ENCODE results near the gene CCDC24. TPM values are rescaled to one million over a fixed set of nuclear protein-coding genes. Genes with fewer than 3 reads are reported as not detected.

Gene CCDC24
- total and polyA plus RNA-seq, 2 of the 13 experiments (the other 11 are each of a cell fraction or from before 2014, with no cell fraction given) = 1.4 to 2.9 TPM

DNA sequence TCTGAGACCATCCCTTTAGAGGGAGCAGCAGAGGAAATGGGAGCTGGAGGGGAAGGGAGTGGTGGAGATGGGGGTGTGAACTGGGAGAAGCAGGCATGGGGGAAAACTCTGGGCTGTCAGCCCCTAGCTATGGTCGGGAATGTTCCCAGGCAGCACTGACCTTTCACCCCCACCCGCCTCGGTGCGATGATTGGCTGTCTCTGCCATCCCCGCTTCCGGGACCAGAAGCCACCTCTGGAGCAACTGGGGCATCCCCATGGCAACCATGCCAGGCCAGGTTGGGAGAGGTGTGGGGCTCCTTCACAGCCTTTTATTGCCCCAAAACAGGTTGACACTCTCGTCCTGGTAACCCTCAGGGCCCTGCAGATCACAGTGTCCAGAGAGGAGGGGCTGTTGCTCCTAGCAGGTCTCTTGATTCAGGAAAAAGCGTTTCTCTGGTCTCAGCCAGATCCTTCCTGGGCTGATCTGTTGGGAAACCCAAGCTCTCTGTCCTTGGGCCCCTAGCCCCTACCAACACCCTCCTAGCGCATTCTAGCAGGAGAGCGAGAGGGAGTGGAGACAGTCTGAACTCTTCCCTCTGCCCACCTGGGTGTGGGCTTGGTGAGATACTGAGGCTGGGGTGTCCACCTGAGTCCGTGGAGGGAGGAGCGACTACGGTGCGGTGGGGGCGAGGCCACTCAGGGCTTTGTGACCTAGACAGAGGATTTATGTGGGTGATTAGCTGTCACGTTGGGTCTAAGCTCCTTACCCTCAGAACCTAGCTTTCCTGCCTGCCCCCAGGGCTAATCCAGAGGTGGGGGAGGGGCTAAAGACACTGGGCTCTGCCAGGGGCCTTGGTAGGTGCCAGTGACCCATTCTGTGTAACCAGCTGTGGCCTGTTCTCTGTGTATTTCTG lies 52.0 kb downstream of the CCDC24 start (continued):
- TF ChIP-seq SRF (IDR thresholded peaks at IDR 0.05; ENCODE audit: low read depth, low read length) (no peak), NFYC (CRISPR knock-in tag; IDR thresholded peaks at IDR 0.05) (peak; percentile 65), REL (CRISPR knock-in tag; conservative IDR thresholded peaks at IDR 0.05) (no peak), JUNB (CRISPR knock-in tag; IDR thresholded peaks at IDR 0.05; ENCODE audit: borderline replicate concordance) (no peak), ZNF552 (CRISPR knock-in tag; IDR thresholded peaks at IDR 0.05; ENCODE audit: borderline replicate concordance) (no peak), ZNF747 (CRISPR knock-in tag; IDR thresholded peaks at IDR 0.05; ENCODE audit: borderline replicate concordance) (no peak), SMARCE1 (IDR thresholded peaks at IDR 0.05; ENCODE audit: borderline replicate concordance) (no peak), RAD51 (IDR thresholded peaks at IDR 0.05; ENCODE audit: borderline replicate concordance) (no peak), PHF21A (CRISPR knock-in tag; IDR thresholded peaks at IDR 0.05) (no peak), ZNF3 (CRISPR knock-in tag; IDR thresholded peaks at IDR 0.05) (no peak), ZNF746 (CRISPR knock-in tag; IDR thresholded peaks at IDR 0.05) (no peak), U2AF1 (optimal IDR thresholded peaks at IDR 0.05; ENCODE audit: low read depth, low read length) (no peak), ZNF256 (CRISPR knock-in tag; conservative IDR thresholded peaks at IDR 0.05) (no peak), CAMTA2 (CRISPR knock-in tag; IDR thresholded peaks at IDR 0.05; ENCODE audit: borderline replicate concordance) (no peak), ELF1 (CRISPR knock-in tag; IDR thresholded peaks at IDR 0.05) (peak; percentile 83), ZNF143 (CRISPR knock-in tag; IDR thresholded peaks at IDR 0.05) (no peak), BHLHE40 (IDR thresholded peaks at IDR 0.05; ENCODE audit: low read length) (no peak), ZNF768 (CRISPR knock-in tag; IDR thresholded peaks at IDR 0.05) (no peak)
- TF ChIP-seq, protein P1, sequence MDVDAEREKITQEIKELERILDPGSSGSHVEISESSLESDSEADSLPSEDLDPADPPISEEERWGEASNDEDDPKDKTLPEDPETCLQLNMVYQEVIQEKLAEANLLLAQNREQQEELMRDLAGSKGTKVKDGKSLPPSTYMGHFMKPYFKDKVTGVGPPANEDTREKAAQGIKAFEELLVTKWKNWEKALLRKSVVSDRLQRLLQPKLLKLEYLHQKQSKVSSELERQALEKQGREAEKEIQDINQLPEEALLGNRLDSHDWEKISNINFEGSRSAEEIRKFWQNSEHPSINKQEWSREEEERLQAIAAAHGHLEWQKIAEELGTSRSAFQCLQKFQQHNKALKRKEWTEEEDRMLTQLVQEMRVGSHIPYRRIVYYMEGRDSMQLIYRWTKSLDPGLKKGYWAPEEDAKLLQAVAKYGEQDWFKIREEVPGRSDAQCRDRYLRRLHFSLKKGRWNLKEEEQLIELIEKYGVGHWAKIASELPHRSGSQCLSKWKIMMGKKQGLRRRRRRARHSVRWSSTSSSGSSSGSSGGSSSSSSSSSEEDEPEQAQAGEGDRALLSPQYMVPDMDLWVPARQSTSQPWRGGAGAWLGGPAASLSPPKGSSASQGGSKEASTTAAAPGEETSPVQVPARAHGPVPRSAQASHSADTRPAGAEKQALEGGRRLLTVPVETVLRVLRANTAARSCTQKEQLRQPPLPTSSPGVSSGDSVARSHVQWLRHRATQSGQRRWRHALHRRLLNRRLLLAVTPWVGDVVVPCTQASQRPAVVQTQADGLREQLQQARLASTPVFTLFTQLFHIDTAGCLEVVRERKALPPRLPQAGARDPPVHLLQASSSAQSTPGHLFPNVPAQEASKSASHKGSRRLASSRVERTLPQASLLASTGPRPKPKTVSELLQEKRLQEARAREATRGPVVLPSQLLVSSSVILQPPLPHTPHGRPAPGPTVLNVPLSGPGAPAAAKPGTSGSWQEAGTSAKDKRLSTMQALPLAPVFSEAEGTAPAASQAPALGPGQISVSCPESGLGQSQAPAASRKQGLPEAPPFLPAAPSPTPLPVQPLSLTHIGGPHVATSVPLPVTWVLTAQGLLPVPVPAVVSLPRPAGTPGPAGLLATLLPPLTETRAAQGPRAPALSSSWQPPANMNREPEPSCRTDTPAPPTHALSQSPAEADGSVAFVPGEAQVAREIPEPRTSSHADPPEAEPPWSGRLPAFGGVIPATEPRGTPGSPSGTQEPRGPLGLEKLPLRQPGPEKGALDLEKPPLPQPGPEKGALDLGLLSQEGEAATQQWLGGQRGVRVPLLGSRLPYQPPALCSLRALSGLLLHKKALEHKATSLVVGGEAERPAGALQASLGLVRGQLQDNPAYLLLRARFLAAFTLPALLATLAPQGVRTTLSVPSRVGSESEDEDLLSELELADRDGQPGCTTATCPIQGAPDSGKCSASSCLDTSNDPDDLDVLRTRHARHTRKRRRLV (CRISPR knock-in tag; IDR thresholded peaks at IDR 0.05) = no peak
- TF ChIP-seq, protein P2, sequence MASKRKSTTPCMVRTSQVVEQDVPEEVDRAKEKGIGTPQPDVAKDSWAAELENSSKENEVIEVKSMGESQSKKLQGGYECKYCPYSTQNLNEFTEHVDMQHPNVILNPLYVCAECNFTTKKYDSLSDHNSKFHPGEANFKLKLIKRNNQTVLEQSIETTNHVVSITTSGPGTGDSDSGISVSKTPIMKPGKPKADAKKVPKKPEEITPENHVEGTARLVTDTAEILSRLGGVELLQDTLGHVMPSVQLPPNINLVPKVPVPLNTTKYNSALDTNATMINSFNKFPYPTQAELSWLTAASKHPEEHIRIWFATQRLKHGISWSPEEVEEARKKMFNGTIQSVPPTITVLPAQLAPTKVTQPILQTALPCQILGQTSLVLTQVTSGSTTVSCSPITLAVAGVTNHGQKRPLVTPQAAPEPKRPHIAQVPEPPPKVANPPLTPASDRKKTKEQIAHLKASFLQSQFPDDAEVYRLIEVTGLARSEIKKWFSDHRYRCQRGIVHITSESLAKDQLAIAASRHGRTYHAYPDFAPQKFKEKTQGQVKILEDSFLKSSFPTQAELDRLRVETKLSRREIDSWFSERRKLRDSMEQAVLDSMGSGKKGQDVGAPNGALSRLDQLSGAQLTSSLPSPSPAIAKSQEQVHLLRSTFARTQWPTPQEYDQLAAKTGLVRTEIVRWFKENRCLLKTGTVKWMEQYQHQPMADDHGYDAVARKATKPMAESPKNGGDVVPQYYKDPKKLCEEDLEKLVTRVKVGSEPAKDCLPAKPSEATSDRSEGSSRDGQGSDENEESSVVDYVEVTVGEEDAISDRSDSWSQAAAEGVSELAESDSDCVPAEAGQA (IDR thresholded peaks at IDR 0.05; ENCODE audit: low read depth) = no peak
- TF ChIP-seq, protein P2 (CRISPR knock-in tag; IDR thresholded peaks at IDR 0.05; ENCODE audit: borderline replicate concordance) = no peak

Measured in HepG2 (cell line).